ENCODE data around the gene PFN1.

Gene PFN1

GRCh38 chr17:4955091-4955490, 6.8 kb upstream of the PFN1 start:
- H3K4me3 ChIP-seq (ENCODE audit: low read depth, low read length) = no peak overlapping the region
- no peak for TF ChIP-seq CTCF (IDR thresholded peaks at IDR 0.05; ENCODE audit: low read depth, low read length)

DNA sequence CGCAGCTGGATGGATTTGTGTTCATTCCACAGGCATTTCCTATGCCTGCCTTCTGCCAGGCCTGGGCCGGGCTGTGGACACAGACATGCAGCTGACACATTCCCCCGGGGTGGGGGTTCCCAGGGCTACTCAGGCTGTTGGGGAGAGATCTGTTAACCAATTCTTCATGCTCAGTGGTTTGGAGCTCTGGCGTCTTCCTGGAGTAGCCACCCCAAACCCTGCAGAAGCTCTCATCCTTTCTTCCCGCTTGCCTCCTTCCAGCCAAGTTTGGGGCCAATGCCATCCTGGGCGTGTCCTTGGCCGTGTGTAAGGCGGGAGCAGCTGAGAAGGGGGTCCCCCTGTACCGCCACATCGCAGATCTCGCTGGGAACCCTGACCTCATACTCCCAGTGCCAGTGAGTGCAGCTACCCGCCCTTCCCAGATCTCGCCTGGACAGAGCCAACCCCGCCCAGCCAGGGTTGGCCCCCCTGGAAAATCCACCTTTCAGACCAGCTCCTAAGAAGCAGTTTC, 5.2 kb upstream of the PFN1 start:
- H3K4me3 ChIP-seq (ENCODE audit: low read depth, low read length) = no peak overlapping the region
- no peak for TF ChIP-seq CTCF (IDR thresholded peaks at IDR 0.05; ENCODE audit: low read depth, low read length)

GRCh38 chr17:4951486-4951885, 3.2 kb upstream of the PFN1 start:
- H3K4me3 ChIP-seq (ENCODE audit: low read depth, low read length) = no peak overlapping the region
- no peak for TF ChIP-seq CTCF (IDR thresholded peaks at IDR 0.05; ENCODE audit: low read depth, low read length)

- no peak for TF ChIP-seq CTCF (IDR thresholded peaks at IDR 0.05; ENCODE audit: low read depth, low read length)
- peak within 1 kb of the TSS; percentile 41 for H3K4me3 ChIP-seq (ENCODE audit: low read depth, low read length)
Measured at GRCh38 chr17:4950746-4951204, 2.4 kb upstream of the PFN1 start, which contains the start of gene ENO3. TSS of gene ENO3 (plus strand) at chr17:4951119. CDS start at chr17:4951830, 711 bp downstream.

GRCh38 chr17:4950075-4950745, 1.9 kb upstream of the PFN1 start:
- no peak for TF ChIP-seq CTCF (IDR thresholded peaks at IDR 0.05; ENCODE audit: low read depth, low read length)
- peak overlapping the region; percentile 41 for H3K4me3 ChIP-seq (ENCODE audit: low read depth, low read length)

GRCh38 chr17:4949321-4950074, 1.2 kb upstream of the PFN1 start:
- peak overlapping the region; percentile 93 for H3K4me3 ChIP-seq (ENCODE audit: low read depth, low read length)
- TF ChIP-seq CTCF (IDR thresholded peaks at IDR 0.05; ENCODE audit: low read depth, low read length) = no peak

GRCh38 chr17:4948931-4949320, 596 bp upstream of the PFN1 start:
- TF ChIP-seq CTCF (IDR thresholded peaks at IDR 0.05; ENCODE audit: low read depth, low read length) = no peak
- peak overlapping the region; percentile 93 for H3K4me3 ChIP-seq (ENCODE audit: low read depth, low read length)
